GM12875 (cell line): ENCODE results near the gene SNF8.

Experiments
- H3K4me3 ChIP-seq: one replicate; pipeline ENCODE4 v1.5.1; 2011; ENCODE audit warnings: low read depth, low read length, control low read depth
- TF ChIP-seq, protein P1 (sequence below): IDR thresholded peaks from 2 replicates; pipeline ENCODE4 v1.5.1; 2011; ENCODE audit warnings: low read depth, mild to moderate bottlenecking, control low read depth, inconsistent platforms, low read length, moderate library complexity, borderline replicate concordance; ENCODE audit not compliant: insufficient read depth

SNF8 gene

DNA sequence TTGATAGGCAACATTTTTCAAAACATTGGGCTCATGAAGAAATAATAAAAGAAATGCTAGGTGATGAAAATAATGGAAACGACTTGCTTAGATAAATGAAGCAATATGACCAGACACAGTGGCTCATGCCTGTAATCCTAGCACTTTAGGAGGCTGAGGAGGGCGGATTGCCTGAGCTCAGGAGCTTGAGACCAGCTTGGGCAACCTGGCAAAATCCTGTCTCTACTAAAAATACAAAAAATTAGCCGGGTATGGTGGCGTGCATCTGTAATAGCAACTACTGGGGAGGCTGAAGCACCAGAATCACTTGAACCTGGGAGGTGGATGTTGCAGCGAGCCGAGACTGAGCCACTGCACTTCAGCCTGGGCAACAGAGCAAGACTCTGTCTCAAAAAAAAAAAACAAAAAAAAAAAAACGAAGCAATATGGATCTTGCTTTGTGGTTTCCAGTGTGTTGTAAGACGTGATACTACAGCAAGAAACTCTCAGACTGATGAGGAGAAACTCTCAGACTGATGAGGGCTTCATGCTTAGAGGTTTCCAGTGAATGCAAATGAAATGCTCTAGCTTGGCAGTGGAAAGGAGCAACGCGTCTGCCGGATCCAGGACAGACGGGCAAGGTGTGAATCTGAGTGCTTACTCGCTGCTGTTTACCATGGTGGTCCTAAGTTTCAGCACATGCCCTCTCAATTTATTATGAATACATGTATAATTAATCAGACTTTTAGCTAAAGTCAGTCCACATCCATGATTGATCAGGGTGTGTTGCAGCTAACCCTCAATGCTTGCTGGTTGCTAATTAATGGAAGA, 41.0 kb upstream of the SNF8 start:
- TF ChIP-seq, protein P1, sequence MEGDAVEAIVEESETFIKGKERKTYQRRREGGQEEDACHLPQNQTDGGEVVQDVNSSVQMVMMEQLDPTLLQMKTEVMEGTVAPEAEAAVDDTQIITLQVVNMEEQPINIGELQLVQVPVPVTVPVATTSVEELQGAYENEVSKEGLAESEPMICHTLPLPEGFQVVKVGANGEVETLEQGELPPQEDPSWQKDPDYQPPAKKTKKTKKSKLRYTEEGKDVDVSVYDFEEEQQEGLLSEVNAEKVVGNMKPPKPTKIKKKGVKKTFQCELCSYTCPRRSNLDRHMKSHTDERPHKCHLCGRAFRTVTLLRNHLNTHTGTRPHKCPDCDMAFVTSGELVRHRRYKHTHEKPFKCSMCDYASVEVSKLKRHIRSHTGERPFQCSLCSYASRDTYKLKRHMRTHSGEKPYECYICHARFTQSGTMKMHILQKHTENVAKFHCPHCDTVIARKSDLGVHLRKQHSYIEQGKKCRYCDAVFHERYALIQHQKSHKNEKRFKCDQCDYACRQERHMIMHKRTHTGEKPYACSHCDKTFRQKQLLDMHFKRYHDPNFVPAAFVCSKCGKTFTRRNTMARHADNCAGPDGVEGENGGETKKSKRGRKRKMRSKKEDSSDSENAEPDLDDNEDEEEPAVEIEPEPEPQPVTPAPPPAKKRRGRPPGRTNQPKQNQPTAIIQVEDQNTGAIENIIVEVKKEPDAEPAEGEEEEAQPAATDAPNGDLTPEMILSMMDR: no peak
- H3K4me3 ChIP-seq: no peak overlapping the region

DNA sequence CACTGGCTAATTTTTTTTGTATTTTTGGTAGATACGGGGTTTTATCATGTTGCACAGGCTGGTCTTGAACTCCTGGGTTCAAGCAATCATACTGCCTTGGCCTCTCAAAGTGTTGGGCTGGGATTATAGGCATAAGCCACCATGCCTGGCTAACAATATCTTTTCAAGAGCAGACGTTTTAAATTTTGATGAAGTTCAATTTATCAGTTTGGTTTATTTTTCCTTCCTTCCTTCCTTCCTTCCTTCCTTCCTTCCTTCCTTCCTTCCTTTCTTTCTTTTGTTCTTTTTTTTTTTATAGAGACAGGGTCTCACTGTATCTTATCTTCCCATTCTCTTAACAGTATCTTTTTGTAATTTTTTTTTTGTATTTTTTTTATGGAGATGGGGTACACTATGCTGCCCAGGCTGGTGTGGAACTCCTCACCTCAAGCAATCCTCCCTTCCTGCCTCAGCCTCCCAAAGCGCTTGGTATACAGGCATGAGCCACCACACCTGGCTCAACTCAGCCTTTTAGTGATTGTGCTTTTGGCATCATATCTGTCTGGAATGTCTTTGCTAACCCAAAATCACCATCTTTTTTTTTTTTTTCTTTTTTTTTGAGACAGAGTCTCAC, 37.4 kb upstream of the SNF8 start:
- TF ChIP-seq, protein P1: no peak
- H3K4me3 ChIP-seq: no peak overlapping the region

- no peak overlapping the region for H3K4me3 ChIP-seq
- TF ChIP-seq, protein P1: no peak
These were observed 29.2 kb upstream of the SNF8 start for GRCh38 chr17:48973806-48974205.

DNA sequence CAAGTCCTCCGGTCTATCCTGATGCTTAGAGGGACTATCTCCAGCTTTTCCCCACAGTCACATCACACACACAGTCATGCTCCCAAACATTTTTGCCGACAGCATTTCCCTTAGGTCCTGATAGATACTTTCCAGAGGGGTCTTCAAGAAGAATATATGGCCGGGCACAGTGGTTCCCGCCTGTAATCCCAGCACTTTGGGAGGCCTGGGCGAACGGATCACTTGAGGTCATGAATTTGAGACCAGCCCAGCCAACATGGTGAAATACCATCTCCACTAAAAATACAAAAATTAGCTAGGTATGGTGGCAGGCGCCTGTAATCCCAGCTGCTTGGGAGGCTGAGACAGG, 28.1 kb upstream of the SNF8 start:
- TF ChIP-seq, protein P1: no peak
- H3K4me3 ChIP-seq: no peak overlapping the region

DNA sequence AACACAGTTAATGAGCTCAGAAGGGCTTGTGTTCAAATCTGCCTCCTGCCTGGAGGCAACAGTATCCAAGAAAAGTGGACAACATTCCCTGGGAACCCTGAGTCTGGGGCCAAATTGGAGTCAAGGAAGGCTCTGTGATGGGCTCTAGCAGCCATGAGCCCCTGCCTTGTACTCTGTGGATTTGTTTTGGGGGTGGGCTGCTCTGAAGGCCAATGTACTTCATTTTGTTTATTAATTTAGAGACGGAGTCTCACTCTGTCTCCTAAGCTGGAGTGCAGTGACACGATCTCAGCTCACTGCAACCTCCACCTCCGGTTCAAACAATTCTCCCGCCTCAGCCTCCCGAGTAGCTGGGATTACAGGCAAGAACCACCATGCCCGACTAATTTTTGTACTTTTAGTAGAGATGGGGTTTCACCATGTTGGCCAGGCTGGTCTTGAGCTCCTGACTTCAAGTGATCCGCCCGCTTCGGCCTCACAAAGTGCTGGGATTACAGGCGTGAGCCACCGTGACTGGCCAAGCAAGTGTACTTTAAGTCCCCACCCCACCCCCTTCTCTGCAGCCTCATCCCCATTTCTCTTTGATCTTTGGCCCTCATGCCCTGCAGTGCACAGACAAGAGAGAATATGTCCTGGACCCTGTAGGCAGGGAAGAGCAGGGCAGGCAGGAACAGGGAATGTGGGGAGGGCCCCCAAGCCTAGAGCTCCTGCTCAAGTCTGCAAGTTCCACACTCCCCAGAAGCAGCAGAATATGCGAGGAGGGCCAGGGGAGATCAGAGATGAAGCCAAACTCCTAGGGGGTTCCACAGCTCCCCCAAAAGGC, 26.4 kb upstream of the SNF8 start:
- H3K4me3 ChIP-seq: no peak overlapping the region
- TF ChIP-seq, protein P1: no peak

DNA sequence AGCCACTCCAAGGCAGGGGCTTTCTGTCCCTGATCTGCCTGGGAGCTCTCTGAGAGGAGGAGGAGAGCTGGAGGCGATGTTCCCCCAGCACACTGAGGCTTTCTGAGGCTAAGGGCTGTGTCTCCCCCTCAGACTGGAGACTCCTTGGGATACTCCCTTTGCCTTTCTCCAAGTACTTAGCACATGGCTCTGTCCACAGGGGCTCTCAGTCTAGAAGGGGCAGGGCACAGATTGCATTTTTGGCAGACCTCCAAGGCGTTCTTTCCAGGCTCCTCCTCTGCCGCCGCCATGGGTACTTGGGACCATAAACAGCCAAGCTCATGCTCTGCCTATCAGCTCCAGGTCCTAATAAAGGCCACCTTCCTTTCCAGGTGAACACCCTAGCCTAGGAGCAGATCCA, 25.6 kb upstream of the SNF8 start:
- TF ChIP-seq, protein P1: no peak
- no peak overlapping the region for H3K4me3 ChIP-seq
